HG03025 (cell line): ENCODE data around the gene SMG1.
"Not testable (repeated sequence)": the region's sequence is repeated elsewhere in the genome, so short reads cannot be mapped to it uniquely, and the experiment has no call there.

Experiments used
- ATAC-seq: cut with Tn5 transposase; IDR thresholded peaks from one replicate; pipeline ENCODE4 v1.9.1; 2021; ENCODE audit warnings: mild to moderate bottlenecking, moderate library complexity; ENCODE audit not compliant: unreplicated experiment, low FRiP score

SMG1 gene

GRCh38 chr16:18925986-18926865 is at the start of gene SMG1:
Gene SMG1, minus strand, starts transcription at chr16:18926408. Its CDS starts 367 bp downstream, at chr16:18926041.
- ATAC-seq: peak; percentile 83

GRCh38 chr16:18975109-18975508 is 48.9 kb upstream of the SMG1 start:
- ATAC-seq: no peak

GRCh38 chr16:18969855-18970240 is 43.6 kb upstream of the SMG1 start:
- ATAC-seq: no peak

GRCh38 chr16:18969050-18969854 is 43.0 kb upstream of the SMG1 start:
- no peak for ATAC-seq

GRCh38 chr16:18966791-18967190 is 40.6 kb upstream of the SMG1 start:
- ATAC-seq: no peak

- ATAC-seq: no peak
Measured at GRCh38 chr16:18965555-18965954, 39.3 kb upstream of the SMG1 start.

GRCh38 chr16:18959031-18959505 is 32.9 kb upstream of the SMG1 start:
- no peak for ATAC-seq

- ATAC-seq: no peak
Measured at GRCh38 chr16:18958621-18959029, 32.4 kb upstream of the SMG1 start.

- ATAC-seq: not testable (repeated sequence)
Measured at GRCh38 chr16:18956658-18957241, 30.5 kb upstream of the SMG1 start.

- not testable (repeated sequence) for ATAC-seq
Measured at GRCh38 chr16:18955874-18956580, 29.8 kb upstream of the SMG1 start.

GRCh38 chr16:18953547-18953946 is 27.3 kb upstream of the SMG1 start:
- no peak for ATAC-seq

GRCh38 chr16:18950469-18951185 is 24.4 kb upstream of the SMG1 start:
- no peak for ATAC-seq

- no peak for ATAC-seq
Measured at GRCh38 chr16:18948372-18949020, 22.3 kb upstream of the SMG1 start.

- ATAC-seq: no peak
Measured at GRCh38 chr16:18945233-18945632, 19.0 kb upstream of the SMG1 start.

GRCh38 chr16:18943414-18943813 is 17.2 kb upstream of the SMG1 start:
- ATAC-seq: no peak

GRCh38 chr16:18942061-18942460 is 15.9 kb upstream of the SMG1 start:
- ATAC-seq: no peak

GRCh38 chr16:18941471-18941870 is 15.3 kb upstream of the SMG1 start:
- no peak for ATAC-seq

- no peak for ATAC-seq
Measured at GRCh38 chr16:18938986-18939385, 12.8 kb upstream of the SMG1 start.

GRCh38 chr16:18937390-18937789 is 11.2 kb upstream of the SMG1 start:
- ATAC-seq: no peak
